ENCODE results near the gene TMEM221.
A peak's percentile ranks its signal among the peaks of the same experiment; 100 is the strongest.

TMEM221 gene

DNA sequence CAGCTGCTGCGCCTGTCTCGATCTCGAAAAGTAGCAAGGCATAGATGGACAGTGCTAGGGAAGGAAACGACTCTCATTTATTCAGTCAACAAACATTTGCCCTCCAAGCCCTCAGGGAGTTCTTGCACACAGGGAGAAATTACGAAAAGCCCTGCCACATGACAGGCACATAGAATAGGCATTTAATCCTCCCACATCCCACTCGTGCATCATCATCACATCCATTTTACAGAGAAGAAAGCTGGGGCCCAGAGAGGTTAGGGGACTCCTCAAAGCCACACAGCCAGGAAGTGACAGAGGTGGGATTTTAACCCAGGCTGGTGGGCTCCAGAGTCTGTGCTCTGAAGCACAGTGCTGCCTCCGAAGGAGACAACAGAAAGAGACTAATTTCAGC lies 11.6 kb downstream of the TMEM221 start:
- no peak for DNase-seq

DNA sequence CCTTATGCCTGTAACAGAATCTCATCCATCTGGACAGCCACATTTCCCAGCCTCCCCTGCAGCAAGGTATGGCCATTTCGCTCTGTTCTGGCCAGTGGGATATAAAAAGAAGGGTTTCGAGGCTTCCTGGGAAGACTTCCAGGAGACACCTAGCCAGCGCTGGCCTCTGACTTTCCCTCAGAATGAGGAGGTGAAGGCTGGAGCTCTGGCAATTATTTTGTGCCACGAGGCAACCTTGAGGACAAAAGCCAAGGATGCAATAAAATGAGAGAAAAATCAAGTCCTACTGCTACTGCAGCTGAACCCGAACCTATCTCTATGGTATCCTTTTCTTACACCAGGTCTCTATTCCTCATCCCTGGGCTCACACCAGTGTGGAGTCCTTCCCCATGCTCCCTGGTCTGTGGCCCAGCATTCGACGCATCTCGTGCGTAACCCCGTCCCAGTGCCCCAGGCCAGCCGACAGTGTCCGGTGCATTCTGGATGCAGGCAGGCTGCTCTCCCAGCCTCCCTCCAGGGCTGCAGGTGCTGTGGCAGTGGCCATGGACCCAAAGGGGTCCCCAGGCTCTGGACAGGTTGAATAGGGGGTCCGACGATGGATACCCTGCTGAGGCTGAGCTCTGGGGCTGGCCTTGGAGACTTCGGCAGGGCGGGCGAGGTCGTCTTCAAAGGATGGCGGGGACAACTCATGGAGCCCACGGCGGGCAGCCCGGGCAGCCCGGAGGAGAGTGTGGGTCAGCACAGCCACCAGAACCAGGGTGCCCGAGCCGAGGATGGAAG lies 12.2 kb downstream of the TMEM221 start:
- no peak for DNase-seq

DNA sequence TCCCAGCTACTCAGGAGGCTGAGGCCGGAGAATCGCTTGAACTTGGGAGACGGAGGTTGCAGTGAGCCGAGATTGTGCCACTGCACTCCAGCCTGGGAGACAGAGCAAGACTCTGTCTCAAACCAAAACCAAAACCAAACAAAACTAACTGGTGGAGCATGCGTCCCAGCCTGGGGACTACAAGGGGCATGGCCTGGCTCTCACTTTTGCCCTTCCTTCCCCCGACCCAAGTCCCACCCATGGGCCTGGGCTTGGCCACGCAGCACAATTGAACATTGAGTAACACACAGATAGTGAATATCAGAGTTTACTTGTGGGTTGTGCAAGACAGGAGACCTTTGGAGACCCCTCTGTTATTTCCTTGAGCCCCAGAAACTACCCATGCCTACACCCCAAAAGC lies 13.2 kb downstream of the TMEM221 start:
- no peak for DNase-seq

DNA sequence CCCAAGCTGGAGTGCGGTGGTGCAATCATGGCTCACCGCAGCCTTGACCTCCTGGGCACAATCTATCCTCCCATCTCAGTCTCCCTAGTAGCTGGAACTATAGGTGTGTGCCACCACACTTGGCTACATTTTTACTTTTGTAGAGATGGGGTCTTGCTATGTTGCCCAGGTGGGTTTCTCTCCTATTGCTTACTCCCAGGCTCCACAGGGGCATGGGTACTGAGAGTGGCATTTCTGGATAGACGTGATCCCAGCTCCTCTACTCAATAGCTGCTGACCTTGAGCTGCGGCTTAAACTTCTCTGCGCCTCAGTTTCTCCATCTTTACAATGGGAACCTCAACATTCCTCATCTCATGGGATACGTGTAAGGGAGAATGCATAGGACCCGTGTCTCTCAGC lies 17.1 kb downstream of the TMEM221 start:
- DNase-seq, result no peak

DNA sequence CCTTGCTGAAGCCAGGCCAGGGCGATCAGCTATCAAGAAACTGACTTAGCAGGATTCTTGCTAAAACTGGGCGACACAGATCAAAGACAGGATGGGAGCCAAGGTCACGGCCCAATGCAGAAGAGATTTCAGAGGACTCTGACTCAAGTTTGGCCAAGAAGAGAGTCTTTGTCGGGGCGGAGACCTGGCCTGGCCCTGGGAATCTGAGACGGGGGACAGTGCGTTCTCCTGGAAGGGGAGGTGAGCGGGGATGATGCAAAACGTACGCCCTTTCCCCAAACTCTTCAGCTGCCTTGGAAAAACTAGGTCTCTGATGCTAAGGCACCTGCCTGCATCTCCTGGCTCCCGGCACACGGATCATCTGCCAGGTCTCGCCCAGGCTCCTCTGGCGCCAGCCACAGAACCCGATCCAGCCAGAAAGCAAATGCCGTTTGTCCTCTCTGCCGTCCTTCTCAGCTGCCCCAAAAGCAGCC lies 18.8 kb downstream of the TMEM221 start:
- no peak for DNase-seq

DNA sequence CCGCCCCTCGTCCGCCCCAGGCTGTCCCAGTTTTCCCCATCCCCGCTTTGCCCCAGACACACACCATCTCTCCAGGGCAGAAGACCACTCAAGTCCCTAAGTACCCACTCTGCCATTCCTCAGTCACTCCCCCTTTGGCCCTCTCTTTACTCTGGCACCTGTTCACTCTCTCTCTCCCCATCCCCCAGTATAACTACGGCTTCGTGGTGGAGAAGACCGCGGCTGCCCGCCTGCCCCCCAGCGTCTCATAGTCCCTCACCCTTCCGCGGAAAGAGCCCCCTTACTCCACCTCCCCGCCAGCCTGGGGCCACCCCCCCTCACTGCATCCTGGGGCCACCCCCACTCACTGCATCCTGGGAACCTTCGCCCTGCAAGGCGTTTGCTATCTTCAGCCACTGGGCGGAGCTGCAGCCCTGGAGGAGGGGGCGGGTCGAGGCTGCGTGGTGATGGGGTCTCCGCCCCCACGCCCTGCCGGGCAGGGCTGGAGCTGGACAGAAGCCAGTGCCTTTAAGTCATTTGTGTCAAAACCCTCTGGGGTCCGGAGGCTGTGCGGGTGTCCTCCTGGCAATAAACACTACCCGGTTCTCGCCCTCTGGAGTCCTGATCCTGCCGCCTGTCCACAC lies 23.6 kb downstream of the TMEM221 start:
- DNase-seq, result peak; percentile 56

DNA sequence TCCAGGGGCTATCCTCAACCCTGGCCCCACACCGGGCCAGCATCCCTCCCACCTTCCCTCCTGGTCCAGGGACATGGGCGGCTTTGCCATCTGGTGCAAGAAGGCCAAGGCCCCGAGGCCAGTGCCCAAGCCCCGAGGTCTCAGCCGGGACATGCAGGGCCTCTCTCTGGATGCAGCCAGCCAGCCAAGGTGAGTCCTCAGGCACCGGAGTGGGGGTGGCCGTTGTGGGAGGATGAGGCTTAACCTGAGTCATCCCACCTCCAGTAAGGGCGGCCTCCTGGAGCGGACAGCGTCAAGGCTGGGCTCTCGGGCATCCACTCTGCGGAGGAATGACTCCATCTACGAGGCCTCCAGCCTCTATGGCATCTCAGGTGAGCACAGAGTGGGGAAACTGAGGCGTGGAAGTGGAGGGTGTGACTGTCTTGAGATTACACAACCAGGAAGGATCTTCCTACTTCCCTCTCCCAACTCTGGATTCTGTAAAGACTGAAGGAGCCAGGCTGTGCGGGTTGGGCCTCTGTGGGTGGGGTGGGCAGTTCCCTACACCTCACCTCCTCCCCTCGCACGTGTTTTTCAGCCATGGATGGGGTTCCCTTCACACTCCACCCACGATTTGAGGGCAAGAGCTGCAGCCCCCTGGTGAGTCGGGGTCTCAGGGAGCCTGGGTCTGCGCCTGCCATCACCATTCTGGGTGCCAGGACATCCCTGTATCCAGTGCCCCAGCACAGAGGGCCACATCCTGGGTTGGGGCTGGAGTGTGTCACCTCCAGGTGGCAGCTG lies 24.8 kb downstream of the TMEM221 start:
- DNase-seq, result no peak

DNA sequence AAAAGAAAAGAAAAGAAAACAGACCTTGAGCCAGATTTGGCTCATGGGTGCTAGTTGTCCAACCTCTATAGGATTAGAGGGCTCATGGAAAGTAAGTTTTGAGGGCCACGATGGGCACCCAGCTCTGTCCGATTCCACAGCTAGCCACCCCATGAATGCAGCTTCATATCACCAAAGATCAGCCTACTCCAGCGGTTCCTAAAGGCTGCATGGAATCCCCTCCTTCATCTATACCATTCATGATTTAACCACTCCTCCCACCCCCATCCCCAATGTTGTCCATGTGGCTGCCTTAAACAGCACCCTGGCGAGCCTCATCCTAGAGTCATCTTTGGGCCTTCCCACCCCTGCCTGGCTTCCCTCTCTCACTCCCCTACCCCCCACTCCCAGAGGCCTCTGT lies 26.5 kb downstream of the TMEM221 start:
- no peak for DNase-seq

DNA sequence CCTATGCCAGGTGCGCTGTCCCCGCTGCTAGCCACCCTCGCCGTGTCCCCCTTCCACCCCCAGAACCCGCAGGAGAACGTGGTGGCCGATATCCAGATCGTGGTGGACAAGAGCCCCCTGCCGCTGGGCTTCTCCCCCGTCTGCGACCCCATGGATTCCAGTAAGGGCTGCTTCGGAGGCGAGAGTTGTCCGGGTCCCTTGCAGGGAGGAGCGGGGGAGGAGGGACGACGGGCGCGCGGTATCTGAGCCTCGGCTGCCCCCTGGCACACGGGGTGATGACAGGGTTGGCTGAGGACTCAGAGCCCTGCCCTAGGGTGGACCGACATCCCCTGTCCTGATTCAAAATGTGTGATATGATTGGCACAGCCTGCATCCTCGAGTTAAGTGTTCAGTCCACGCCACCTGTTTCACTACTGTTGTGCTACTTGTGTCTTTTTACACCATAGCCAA lies 28.0 kb downstream of the TMEM221 start:
- peak; percentile 63 for DNase-seq

DNA sequence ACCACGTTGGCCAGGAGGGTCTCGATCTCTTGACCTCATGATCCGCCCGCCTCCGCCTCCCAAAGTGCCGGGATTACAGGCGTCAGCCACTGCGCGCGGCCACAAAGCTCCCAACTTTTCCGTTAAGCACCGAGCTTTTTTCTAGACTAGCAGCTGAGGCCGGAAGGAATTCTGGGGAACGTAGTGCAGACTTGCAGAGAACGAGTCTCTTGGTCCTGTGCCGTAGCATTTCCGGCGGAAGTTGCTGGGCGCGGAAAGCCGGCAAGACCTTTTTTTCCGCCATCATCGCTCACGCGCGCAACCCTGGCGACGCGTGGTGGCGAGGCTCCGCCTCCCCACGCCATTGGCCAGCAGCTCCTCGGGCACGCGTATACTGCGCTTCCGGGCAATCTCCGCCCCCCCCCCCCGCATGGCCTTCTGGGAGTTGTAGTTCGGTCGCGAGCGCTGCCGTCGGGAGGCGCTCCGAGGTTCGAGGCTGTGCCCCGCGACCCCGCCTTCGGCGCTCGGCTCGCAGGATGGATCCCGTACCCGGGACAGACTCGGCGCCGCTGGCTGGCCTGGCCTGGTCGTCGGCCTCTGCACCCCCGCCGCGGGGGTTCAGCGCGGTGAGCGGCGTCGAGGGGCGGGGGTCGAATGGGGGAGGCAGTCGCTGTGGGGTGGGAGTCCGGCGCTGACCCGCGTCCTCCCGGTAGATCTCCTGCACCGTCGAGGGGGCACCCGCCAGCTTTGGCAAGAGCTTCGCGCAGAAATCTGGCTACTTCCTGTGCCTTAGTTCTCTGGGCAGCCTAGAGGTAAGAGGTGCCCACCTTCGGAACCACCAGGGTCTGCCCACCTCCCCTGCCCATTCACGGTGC lies 28.6 kb downstream of the TMEM221 start, which contains the start of gene MVB12A:
Gene MVB12A, plus strand, starts transcription at position 427 of the 854 bp plus-strand sequence. Its CDS starts 89 bp downstream, at position 516.
- DNase-seq, result peak; percentile 99

DNA sequence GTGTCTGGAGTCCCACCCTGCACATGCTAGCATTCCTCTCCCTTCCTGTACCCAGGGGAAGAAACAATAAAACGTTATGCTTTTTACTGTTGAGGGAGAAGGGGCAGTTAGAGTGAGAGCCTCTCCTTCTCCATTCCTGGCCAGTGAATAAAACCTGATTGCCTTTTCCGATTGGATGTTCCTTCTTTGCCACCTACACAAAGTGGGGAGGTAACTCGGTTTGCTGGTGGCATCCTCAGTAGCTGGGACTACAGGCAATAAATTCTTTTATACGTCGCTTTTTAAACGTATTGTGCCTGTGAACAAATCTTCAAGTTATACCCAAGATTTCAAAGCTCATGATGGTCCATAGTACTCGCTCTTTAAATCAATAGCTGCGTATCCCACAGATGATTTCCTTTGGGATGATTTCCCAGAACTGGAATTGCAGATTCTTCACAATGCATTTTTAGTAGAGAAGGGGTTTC lies 29.3 kb downstream of the TMEM221 start:
- no peak for DNase-seq

DNA sequence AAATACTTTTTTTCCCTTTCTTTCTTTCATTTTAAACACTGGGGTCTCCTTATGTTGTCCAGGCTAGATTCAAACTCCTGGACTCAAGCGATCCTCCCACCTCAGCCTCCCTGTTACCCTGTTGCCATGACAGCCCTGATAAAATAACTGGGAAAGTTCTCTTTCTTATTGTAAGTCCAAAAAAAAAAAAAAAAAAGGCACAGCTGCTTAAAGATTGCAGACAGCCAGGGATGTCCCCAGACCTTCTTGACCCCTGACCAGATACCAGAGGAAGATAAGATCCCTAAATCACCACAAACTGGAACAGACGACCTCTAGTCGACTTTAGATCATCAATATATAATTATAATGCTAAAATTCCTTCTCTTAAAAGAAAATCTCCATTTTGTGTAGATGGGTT lies 29.8 kb downstream of the TMEM221 start:
- DNase-seq, result no peak

DNA sequence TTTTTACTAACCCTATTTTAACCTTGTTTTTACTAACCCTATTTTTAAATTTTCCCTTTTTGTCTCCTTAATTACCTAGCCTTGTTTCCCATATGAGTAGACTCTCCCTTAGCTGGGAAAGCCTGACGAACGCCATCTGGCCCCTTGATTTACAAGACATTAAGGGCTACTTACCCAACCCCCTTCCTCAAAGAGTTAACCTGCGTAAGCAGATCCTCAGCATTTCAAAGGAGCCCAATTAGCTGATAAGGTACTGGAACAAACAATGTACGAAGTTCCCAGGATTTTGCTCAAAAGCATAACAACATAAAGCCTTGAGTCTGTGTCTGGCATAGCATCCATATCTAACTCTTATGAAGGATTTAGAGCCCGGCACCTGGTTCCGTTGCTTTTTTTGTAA lies 33.3 kb downstream of the TMEM221 start:
- DNase-seq, result no peak

DNA sequence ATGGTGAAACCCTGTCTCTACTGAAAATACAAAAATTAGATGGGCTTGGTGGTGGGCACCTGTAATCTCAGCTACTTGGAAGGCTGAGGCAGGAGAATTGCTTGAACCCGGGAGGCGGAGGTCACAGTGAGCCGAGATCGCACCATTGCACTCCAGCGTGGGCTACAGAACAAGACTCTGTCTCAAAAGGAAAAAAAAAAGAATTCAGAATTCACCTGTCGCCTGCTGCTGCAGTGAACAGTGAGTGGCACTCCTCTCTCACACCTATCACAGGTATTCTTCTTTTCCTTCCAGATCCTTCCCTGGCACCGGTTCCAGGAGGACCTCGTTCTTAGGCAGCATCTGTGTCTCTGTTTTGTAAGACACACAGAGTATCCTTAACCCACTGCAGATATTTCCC lies 34.4 kb downstream of the TMEM221 start:
- no peak for DNase-seq

DNA sequence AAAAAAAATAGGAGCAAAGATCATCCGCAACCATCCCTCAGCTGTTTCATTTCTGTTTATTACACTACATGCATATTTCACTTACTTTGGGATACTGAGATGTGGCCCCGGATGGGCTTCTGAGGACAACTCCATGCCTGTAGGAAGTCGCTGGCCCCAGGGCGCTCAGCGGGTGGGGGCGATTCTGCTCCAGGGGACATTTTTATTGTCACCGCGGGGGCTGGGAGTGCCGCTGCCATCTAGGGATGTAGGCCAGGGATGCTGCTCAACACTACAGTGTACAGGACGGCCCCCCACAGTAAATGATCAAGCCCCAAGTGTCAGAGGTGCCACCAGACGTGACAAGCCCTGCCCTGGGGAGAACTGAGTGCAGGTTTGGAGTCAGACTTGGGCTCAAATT lies 36.7 kb downstream of the TMEM221 start:
- no peak for DNase-seq

DNA sequence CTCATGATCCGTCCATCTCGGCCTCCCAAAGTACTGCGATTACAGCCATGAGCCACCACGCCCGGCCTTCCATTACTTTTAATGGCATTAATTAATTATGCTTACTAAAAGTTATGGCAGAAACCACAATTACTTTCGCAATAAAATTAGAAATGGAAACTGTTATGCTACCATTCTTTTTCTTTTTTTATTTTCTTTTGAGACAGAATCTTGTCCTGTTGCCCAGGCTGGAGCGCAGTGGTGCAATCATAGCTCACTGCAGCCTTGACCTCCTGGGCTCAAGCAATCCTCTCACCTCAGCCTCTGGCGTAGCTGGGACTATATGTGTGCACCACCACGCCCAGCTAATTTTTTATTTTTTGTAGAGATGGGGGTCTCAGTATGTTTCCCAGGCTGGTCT lies 38.5 kb downstream of the TMEM221 start:
- no peak for DNase-seq

DNA sequence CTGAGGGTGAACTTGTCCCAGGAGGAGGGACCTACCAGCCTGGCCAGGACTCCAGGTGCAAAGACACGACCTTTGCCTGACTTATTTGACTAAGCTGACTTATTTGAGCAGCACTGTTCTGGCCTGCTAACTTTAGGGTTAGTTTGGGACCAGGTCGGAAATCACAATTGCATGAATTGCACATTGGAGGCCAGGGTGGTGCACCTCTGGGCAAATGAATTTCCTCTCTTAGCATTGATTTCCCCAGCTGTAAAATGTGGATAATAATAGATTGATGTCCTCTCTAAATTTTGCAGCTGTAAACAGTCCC lies 41.6 kb downstream of the TMEM221 start:
- DNase-seq, result no peak

DNA sequence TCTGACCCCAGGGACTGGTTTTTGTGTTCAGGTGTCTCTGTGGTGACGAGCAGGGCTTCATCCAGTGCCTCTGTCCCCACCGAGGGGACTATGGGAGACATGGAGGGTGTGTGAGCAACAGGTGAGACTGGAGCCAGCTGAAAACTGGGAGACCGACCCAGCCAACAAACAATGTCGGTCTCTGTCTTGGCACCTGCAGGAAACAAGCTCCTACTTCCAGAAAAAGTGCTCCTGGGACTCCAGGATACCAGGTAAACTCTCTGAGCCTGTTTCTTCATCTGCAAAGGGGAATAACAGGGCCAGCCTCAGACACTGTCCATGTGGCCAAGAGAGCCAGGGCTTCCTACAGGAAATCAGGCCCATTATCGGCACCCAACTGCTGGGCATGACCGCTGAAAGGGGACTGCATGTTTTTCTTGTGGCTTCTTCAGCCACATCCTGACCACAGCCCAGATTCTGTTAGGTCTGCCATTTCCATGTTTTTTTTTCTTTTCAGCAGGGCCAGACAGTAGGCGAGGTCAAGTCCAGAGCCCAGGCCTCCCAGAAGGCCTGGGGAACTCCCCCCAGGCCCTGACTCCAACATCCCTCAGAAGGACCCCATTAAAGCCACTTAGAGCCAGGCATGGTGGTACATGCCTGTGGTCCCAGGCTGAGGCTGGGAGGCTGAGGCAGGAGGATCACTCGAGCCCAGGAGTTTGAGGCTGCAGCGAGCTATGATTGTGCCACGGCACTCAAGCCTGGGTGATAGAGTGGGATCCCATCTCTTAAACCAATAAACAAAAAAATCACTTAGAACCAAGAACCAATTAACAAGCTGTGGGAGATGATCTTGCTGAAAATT lies 42.2 kb downstream of the TMEM221 start:
- peak; percentile 63 for DNase-seq

DNA sequence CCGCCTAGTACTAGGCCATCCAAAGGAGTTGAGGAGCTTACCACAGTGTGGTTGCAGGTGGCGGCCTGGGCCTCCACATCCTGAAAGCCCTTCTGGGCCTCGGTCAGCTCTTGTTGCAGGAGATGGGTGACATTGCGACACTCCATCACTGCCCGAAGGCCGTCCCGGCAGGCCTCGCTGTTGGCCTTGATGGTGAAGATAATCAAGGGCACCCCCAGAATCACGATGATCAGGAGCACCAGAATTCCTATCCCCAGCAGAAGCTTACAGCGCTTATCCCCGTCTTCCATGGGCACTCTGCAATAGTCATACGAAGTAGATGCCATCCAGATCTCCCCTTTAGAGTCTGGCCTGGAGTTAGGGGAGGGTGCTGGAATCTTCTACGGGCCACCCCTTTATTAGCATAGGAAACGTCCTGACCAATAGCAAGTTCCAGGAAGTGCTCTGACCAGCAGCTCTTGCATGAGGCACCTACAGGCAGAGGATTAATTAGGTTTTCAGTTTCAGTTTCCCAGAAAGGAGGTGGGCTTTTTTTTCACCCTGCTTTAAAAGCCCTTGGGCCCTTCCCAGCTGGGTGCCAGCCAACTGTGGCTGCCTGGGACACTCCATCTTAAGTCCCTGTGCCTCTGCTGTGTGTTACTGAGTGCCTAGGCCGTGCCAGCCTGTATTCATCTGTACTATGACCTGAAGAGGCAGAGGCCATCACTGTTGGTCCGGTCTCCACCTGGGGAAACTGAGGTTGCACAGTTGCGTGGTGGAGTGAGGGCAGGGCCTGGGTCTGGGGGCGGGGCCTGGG lies 43.0 kb downstream of the TMEM221 start, which contains the start of gene BST2:
Gene BST2, minus strand, starts transcription at position 381 of the 796 bp plus-strand sequence. Its CDS starts 55 bp downstream, at position 326.
- DNase-seq, result no peak

DNA sequence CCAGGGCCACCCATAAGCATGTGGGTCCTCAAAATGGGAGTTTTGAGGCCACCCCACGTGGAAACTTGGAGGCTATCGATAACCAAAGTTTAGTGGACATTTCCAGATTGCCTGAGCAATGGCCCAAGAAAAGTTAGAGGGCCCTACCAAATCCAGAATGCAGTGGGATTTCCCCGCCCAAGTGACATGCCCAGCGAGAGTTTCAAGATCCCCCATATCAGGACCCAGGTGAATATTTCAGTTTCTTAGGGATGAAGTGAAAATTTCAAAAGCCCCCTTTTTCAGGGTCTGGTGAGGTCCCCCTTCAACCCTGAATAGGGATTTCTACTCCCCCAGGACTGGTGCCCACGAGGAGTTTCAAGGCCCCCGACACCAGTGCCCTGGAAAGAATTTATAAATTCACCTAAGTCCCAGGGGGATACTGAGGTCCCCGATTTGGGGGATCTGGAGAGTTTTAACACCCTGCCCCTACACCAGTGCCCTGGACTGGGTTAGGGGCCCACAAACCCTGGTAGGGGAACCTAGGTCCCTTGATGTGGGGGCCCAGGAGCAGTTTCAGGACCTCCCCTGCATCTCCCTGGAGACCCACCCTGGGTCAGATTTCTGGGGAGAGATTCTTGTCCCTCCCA lies 43.7 kb downstream of the TMEM221 start:
- no peak for DNase-seq
